SHP77 treated with DMSO at 0.1 percent for 48 hours (cell line): ENCODE data around the gene RHBDL1.

Source experiments
- DNase-seq: peaks from one replicate; lab custom pipeline; 2025; lab: John Stamatoyannopoulos, UW

The RHBDL1 gene

GRCh38 chr16:657487-657886 lies 18.0 kb upstream of the RHBDL1 start:
- DNase-seq, result no peak

- no peak for DNase-seq
Observed at GRCh38 chr16:658679-659571, 16.5 kb upstream of the RHBDL1 start.

GRCh38 chr16:659618-660017 lies 15.9 kb upstream of the RHBDL1 start:
- DNase-seq, result no peak

- no peak for DNase-seq
Observed at GRCh38 chr16:660132-660458, 15.4 kb upstream of the RHBDL1 start.

GRCh38 chr16:660459-661183 lies 14.8 kb upstream of the RHBDL1 start:
- peak; percentile 56 for DNase-seq

- no peak for DNase-seq
Observed at GRCh38 chr16:661184-661821, 14.2 kb upstream of the RHBDL1 start.

GRCh38 chr16:662095-662494 lies 13.4 kb upstream of the RHBDL1 start:
- DNase-seq, result no peak

- DNase-seq, result no peak
Observed at GRCh38 chr16:662597-662996, 12.9 kb upstream of the RHBDL1 start.

GRCh38 chr16:666572-666971 lies 8.9 kb upstream of the RHBDL1 start:
- no peak for DNase-seq

- no peak for DNase-seq
Observed at GRCh38 chr16:667113-667779, 8.2 kb upstream of the RHBDL1 start.

GRCh38 chr16:667780-668518 lies 7.5 kb upstream of the RHBDL1 start, which contains the start of gene RHOT2:
TSS of gene RHOT2 (plus strand) at chr16:668132. CDS start at chr16:668200, 68 bp downstream.
- DNase-seq, result peak; percentile 54

- DNase-seq, result no peak
Observed at GRCh38 chr16:668519-669171, 6.8 kb upstream of the RHBDL1 start.

GRCh38 chr16:669666-670065 lies 5.8 kb upstream of the RHBDL1 start:
- no peak for DNase-seq

- no peak for DNase-seq
Observed at GRCh38 chr16:670485-671352, 4.8 kb upstream of the RHBDL1 start.

- DNase-seq, result no peak
Observed at GRCh38 chr16:671353-672131, 3.9 kb upstream of the RHBDL1 start.

GRCh38 chr16:672371-672770 lies 3.1 kb upstream of the RHBDL1 start:
- no peak for DNase-seq

- DNase-seq, result no peak
Observed at GRCh38 chr16:672851-673250, 2.6 kb upstream of the RHBDL1 start.

- DNase-seq, result no peak
Observed at GRCh38 chr16:673399-673991, 2.0 kb upstream of the RHBDL1 start.
